Heart left ventricle (tissue), 13 donors: ENCODE results near the gene TAC4.

Experiments
- POLR2A ChIP-seq, 2 donors: fragments of 450-650 bp; IDR thresholded peaks; one replicate each; pipeline ENCODE4 v1.6.1; 2017; ENCODE audit warnings: antibody characterized with exemption in 2 of 2, mild to moderate bottlenecking in 2 of 2, moderate library complexity in 2 of 2
- TF ChIP-seq, protein P1 (sequence below), 12 donors: fragments of 200-600 bp; sonication (generic) in 4 of 12; IDR thresholded peaks; one replicate each; pipeline versions ENCODE4 v1.5.0 to v1.8.0; 2018 to 2022; ENCODE audit warnings: antibody characterized with exemption in 12 of 12, mild to moderate bottlenecking in 5 of 12
- donor health status: ischemic (EF 13 %, LVEDD 7.1; RV severe dilation, severe dysfunction).
- donor health status: DM: no; HTN: yes; CAD: no.
- donor health status: DM: no; HTN: no; CAD: no.
- donor health status: ischemic (EF 25% LVEDD 6.9; RV normal size, moderate dysfunction).
- donor health status: ischemic (EF 25% LVEDD 5.7; RV mildly dilated, moderate dysfunction).
- donor health status: ischemic (EF 35%, LVEDD 5.7; RV mildly dilated, moderate dysfunction).
- donor health status: nonischemic (EF 11% LVEDD 7.7; RV severe dilation, severe dysfunction).
- donor health status: DM: yes; HTN: yes; CAD: no.
- donor health status: PGD.
- donor health status: ischemic (EF 29% LVEDD 5.4; RV normal size, mild dysfunction).
- donor health status: nonischemic (EF 23%, LVEDD 6.1; RV moderate dilation, normal function).

DNA sequence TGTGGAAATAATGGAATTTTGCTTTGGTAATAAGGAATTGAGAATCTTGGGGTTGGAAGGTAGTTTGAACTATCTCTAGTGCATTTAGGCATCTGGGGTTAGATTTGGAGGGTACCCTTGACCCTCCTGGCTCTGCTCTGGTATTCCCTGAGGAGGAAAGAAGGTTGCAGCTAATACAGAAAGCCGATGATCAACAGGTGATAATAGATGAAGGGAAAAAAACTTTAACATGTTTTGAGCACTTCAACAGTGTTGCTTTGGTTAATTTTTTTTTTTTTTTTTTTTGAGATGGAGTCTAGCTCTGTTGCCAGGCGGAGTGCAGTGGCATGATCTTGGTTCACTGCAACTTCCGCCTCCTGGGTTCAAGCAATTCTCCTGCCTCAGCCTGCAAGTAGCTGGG, 54.6 kb downstream of the TAC4 start:
- no peak for TF ChIP-seq POLR2A (IDR thresholded peaks at IDR 0.05)
- TF ChIP-seq, protein P1, sequence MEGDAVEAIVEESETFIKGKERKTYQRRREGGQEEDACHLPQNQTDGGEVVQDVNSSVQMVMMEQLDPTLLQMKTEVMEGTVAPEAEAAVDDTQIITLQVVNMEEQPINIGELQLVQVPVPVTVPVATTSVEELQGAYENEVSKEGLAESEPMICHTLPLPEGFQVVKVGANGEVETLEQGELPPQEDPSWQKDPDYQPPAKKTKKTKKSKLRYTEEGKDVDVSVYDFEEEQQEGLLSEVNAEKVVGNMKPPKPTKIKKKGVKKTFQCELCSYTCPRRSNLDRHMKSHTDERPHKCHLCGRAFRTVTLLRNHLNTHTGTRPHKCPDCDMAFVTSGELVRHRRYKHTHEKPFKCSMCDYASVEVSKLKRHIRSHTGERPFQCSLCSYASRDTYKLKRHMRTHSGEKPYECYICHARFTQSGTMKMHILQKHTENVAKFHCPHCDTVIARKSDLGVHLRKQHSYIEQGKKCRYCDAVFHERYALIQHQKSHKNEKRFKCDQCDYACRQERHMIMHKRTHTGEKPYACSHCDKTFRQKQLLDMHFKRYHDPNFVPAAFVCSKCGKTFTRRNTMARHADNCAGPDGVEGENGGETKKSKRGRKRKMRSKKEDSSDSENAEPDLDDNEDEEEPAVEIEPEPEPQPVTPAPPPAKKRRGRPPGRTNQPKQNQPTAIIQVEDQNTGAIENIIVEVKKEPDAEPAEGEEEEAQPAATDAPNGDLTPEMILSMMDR (IDR thresholded peaks at IDR 0.05), result no peak
